H4 (cell line): ENCODE data around the gene SPDYE2. TPM values are rescaled to one million over a fixed set of nuclear protein-coding genes. Genes with fewer than 3 reads are reported as not detected.
"Not testable (repeated sequence)": the region's sequence is repeated elsewhere in the genome, so short reads cannot be mapped to it uniquely, and the experiment has no call there.

Experiments used
- DNase-seq: peaks from one replicate; pipeline ENCODE4 v3.0.0-alpha.2; 2015; ENCODE audit warnings: low spot score
- total RNA-seq: library from RNA; depleted of rRNA; stranded (reverse); fragments of >200 nt; shearing (Covaris generic); gene quantifications from 2 replicates; pipeline ENCODE4 v1.2.3, GENCODE V29; 2014

The SPDYE2 gene
- total RNA-seq, 1 experiment from 2014 or later: not detected

DNA sequence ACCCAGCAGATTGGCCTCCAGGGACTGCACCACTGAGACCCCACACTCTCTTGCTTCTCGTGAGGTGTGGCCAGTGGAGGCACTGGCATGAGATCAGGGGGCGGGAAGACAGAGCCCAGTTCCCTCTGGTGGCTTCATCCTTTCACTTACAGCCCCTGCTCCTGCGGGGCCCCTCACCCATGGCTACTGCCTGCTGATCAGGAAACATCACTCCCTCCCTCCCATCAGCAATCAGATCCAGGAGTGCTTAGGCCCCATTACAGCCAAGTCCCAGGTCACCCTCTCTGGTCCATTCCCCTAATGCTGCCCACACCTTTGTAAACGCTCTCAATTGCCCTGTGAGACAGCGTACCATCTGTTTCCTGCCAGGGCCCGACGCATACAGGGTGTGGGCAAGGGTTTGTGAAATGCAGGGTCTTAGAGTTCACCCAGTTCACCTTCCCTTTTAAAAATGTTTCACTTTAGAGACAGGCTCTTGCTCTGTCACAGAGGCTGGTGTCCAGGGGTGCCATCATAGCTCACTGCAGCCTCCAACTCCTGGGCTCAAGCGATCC, 15.9 kb upstream of the SPDYE2 start:
- DNase-seq: not testable (repeated sequence)

DNA sequence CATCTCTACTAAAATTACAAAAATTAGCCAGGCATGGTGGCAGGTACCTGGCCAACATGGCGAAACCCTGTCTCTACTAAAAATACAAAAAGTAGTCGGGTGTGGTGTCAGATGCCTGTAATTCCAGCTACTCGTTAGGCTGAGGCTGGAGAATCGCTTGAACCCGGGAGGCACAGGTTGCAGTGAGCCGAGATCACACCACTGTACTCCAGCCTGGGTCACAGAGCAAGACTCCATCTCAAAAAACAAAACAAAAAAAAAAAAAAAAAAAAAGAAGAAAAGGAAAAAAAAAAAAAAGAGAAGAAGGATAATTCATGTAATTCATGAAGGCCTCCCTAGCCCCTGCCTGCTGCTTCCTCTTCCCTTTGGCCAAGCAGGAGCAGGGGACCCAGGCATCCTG, 10.4 kb upstream of the SPDYE2 start:
- not testable (repeated sequence) for DNase-seq

DNA sequence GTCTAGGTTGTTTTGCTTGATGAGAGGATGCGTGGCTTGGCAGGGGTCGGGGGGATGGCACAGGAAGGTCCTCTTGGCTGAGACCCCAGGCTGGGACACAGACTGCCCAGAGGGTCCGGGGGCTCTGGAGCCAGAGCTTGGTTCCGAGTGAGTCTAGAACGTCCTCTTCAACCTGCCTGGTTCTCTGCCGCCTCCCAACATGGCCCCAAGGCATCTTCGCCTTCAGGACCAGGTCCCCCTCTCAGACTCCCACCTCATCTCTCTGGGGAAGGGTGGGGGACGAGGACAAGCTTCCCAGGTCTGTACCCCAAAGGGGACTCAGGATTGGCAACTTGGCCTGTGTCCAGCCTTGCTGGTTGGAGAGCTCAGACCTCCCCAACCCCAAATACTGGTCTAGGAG, 8.9 kb upstream of the SPDYE2 start:
- not testable (repeated sequence) for DNase-seq

DNA sequence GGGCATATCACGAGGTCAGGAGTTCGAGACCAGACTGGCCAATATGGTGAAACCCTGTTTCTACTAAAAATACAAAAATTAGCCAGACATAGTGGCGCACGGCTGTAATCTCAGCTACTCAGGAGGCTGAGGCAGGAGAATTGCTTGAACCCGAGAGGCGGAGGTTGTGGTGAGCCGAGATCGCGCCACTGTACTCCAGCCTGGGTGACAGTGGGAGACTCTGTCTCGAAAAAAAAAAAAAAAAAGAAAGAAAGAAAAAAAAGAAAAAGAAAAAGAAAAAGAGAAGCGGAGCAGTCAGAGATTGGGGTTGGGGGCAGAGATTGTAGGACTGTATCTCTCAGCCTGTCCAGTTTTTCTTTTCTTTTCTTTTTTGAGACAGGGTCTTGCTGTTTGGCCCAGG, 8.3 kb upstream of the SPDYE2 start:
- not testable (repeated sequence) for DNase-seq

DNA sequence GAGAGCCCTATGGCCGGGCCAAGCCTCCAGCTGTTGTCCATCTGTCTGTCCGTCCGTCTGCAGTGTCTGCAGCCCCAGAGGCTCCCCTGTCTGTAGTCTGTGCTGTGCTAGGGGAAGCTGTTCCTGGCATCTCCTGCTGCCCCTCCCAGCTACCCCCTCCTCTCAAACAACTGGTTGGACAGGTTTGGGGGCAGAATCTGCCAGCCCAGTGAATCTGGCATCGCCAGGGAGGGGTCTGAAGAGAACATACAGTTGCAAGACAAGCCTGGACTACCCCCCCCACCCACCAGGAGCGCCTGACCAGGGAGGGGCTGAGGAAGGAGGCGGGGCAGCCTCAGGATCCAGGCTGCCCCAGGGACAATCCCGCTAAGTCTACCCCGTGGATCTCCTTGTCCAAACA, 7.4 kb upstream of the SPDYE2 start, which contains the start of gene UPK3BL2:
TSS of gene UPK3BL2 (minus strand) at position 101 of the 400 bp plus-strand sequence. CDS start at position 41, 60 bp downstream.
- DNase-seq: not testable (repeated sequence)

DNA sequence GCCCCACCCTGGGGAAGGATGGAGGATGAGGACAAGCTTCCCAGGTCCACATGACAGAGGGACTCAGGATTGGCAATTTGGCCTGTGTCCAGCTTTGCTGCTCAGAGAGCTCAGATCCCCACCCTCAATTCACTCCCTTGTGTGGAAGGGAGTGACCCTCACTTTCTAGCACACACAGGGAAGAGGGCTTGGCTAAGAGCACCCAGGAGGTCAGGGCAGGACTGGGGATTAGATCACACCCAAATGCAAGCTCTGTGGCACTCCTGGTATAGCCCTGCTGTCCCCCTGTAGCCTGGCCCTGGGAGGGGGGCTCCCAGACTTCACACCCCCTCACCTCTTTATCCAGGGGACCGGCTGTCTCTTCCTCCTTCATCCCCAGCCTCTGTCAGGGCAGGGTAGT, 6.7 kb upstream of the SPDYE2 start:
- DNase-seq: not testable (repeated sequence)

DNA sequence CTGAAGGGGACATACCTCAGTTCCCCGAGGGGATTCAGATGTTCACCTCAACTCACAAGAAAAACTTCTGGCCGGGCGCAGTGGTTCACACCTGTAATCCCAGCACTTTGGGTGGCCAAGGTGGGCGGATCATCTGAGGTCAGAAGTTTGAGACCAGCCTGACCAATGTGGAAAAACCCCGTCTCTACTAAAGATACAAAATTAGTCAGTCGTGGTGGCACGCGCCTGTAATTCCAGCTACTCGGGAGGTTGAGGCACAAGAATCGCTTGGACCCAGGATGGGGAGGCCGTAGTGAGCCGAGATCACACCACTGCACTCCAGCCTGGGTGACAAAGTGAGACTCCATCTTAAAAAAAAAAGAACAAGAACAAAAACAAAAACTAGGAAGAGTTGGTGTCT, 5.7 kb upstream of the SPDYE2 start:
- DNase-seq: not testable (repeated sequence)

DNA sequence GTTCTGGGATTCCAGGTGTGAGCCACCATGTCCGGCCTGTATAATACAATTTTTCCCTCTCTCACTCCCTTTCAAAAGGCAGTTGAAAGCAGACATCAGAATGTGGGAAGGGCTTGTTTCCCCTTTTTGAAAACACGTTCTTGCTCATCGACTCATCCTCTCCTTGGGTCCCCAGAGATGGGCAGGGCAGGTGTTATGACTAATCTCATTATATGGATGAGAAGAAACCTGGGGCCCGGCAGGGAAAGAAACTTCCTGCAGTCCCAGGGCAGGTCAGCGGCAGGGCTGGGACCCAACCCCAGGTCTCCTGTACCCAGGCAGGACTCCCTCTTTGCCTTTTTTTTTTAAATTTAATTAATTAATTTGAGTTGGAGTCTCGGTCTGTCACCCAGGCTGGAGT, 4.7 kb upstream of the SPDYE2 start:
- DNase-seq: not testable (repeated sequence)

DNA sequence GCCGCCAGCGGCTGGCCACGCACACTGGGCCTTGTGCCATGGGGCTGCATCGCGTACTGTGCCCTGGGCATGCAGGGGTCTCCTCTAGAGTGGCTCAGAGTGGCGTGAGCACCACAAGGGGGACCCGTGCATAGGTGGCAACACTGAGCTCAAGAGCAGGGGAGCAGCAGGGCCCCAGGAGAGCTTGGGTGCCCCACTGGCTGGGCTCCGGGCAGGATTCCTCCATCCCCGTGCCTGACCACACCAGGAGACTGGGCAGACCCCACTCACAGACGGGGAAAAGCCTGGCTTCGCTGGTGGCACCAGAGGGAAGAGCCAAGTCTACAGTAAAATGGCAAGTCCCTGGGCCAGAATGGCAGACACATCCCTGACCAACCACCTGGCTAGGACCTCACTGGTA, 17.6 kb downstream of the SPDYE2 start:
- DNase-seq: not testable (repeated sequence)

DNA sequence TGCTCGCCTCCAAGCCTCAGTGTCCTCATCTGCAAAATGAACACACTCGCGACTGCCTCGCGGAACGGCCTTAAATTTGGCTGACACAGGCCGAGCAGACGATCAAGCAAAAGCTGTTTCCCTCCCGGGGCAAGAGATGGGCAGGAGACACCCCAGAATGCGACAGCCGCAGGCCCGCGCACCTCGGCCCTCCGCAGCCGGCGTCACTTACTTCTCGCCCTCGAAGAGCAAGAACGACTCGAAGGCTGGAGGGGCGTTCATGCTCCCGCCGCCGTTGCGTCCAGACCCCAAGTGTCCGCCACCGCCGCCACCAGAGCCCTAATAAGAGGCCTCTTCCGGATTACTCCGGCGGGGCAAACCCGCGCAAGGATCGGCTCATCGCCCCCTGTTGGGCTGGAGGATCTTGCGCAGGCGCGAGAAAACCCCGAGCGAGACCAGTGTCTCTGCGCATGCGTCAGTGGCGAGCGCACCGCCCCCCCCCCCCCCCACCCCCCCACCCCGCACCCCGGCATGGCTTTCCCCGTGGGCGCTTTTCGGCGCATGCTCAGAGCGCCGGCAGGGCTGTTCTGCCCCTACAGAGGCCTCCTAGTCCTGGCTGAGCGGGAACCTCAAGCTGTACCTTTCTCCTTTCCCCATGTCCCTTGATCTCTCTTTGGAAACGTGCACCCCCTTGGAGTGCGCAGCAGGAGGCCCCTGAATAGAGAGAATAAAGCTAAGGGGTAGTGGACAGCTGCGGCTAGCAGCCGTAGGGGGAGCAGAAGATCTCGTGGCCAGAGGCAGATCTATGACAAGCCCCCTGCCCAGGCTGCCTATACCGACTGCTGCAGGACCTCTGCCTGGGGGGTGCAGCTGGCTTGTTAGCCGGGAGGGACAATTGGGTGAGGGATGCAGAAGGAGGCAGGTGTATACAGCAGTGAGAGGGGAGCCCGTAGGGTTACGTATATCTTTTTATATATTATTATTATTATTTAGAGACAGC, 21.5 kb downstream of the SPDYE2 start, which contains the start of gene POLR2J3:
TSS of gene POLR2J3 (minus strand) at position 323 of the 979 bp plus-strand sequence. CDS start at position 261, 62 bp downstream.
- peak; percentile 77 for DNase-seq

DNA sequence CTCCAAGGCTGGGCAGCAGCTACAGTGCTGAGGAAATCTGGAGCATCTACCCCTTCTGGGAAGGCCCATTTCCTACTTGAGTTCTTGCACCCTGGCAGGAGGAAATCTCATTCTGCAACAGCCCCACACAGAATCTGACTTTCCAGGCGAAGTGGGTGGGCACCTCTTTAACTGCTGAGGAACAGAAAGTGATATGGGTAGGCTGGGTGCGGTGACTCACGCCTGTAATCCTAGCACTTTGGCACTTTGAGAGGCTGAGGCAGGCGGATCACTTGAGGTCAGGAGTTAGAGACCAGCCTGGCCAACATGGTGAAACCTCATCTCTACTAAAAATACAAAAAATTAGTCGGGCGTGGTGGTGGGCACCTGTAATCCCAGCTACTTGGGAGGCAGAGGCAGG, 23.6 kb downstream of the SPDYE2 start:
- not testable (repeated sequence) for DNase-seq

DNA sequence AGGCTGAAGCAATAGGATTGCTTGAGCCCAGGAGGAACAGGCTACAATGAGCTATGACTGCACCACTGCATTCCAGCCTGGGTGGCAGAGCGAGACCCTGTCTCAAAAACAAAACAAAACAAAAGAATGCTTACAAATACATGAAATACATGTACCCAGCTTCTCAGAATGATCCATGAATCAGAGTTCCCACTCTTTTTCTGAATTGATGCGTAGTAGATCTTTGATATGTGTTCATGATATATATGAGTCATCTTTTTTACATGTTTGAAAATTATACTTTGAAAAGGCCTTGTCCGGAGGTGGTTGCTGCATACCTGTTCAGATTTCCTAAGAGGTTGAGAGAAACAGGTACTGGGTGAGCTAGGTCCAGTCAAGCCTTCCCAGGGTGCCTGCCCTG, 25.3 kb downstream of the SPDYE2 start:
- not testable (repeated sequence) for DNase-seq

DNA sequence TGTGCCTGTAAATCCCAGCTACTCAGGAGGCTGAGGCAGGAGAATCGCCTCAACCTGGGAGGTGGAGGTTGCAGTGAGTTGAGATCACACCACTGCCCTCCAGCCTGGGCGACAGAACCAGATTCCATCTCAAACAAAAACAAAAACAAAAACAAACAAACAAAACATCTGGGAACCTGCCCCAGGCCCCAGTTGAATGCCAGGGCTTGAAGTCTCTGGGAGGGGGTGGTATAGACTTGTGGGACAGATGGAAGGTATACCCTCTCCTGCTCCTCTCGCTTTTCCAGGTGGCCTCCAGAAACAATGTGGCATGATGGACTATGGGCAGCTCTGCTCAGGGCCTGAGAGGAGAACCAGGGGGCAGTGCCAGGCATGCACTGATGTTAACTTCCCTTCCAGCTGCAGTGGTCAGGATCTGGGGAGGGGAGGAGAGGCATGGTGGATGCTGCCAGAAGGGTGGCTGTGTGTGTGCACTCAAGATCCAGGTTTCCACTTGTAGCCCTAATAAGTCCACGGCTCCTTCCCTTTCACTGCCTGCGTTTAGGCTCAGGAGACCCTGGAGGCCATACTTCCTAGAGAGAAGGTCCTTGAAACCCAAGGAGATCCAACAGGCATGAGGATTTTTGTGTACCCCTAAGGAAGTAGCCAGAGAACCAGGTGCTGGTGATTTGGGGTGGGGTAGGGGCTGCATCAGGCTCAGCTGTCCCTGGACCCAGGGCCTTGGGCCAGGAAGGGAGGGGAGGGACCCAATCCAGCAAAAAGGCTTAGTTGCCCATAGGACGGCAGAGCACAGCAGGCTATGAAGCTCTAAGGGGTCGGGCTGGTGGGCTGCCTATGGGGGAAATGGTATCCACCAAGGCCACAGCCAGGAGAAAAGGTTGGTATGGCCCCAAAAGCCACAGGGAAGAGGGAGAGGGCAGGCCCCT, 26.6 kb downstream of the SPDYE2 start:
- not testable (repeated sequence) for DNase-seq

DNA sequence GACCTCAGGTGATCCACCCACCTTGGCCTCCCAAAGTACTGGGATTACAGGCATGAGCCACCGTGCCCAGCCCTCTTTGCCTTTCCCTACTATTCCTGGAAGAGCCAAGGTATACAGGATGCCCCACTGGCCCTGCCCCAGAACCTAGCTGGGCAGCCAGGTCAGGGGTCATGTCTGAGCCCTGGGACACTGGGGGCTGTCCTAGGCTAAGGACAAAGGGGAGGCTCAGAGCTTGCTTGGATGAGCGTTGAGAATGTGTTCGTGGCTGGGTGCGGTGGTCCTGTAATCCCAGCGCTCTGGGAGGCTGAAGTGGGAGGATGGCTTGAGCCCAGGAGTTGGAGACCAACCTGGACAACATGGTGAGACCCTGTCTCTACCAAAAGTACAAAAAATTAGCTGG, 27.5 kb downstream of the SPDYE2 start:
- not testable (repeated sequence) for DNase-seq

DNA sequence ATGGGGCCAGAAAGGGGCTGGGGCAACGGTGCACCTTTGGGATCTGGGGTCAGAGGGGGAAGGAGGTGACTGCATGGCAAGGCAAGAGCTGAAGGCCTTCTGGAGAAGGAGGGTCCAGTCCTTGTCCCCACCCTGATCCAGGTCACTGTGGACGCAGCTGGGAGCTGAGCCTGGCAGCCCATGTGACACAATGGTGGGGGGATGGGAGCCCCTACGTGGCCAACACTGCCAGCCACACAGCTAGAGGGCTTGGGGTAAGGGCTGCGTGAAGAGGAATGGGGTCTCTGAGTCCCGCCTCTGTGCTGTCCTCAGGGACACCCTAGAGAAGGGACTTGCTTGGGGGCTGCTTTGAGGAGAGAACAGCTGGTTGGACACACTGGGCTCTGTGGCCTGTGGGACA, 30.7 kb downstream of the SPDYE2 start:
- not testable (repeated sequence) for DNase-seq

DNA sequence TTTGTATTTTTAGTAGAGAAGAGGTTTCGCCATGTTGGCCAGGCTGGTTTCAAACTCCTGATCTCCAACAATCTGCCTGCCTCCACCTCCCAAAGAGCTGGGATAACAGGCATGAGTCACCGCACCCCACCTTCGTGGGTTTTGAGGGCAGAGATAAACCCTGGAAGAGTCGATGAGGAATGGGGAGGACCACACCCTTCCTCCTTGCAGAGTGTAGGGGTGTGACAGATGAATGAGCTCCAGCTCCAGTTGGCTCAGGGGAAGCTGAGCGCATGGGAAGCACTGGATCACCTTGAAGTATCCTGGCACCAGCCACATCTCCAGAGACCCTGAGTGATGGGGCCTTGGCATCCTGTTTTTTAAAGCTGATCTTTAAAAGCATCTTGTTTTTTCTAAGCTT, 32.5 kb downstream of the SPDYE2 start:
- DNase-seq: not testable (repeated sequence)

DNA sequence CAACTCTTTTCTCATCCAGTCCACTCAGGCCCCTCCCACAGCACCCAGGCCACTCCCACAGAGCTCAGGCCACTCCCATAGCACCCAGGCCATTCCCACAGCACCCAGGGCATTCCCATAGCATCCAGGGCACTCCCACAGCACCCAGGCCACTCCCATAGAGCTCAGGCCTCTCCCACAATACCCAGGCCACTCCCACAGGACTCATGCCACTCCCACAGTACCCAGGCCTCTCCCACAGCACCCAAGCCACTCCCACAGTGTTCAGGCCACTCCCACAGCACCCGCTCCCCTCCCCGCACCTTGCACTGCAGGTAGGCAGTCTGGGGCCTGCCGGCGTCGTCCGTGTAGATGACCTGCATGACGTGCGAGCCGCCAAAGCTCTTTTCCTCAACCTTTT, 38.8 kb downstream of the SPDYE2 start:
- not testable (repeated sequence) for DNase-seq

DNA sequence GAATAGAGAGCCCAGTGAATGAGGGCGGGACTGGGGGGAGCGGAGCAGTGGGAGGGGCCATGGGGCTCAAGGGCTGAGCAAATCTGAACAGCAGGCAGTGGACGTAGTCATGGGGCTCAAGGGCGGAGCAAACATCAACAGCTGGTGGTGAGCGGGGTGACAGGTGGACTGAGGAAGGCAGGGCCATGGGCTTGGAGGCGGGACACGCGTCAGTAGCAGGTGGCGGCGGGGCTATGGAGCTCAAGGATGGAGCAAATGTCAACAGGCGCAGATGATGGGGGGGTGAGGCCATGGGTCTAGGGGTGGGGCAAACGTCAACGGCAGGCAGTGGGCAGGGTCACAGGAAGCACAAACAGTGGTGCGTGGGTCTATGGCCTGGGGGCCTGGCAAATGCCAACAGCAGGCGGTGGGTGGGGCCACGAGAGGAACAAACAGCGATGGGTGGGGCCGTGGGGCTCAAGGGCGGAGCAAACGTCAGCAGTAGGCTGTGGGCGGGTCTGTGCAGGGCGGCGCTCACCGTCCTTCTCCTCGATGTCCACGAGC, 41.5 kb downstream of the SPDYE2 start:
- DNase-seq: not testable (repeated sequence)

DNA sequence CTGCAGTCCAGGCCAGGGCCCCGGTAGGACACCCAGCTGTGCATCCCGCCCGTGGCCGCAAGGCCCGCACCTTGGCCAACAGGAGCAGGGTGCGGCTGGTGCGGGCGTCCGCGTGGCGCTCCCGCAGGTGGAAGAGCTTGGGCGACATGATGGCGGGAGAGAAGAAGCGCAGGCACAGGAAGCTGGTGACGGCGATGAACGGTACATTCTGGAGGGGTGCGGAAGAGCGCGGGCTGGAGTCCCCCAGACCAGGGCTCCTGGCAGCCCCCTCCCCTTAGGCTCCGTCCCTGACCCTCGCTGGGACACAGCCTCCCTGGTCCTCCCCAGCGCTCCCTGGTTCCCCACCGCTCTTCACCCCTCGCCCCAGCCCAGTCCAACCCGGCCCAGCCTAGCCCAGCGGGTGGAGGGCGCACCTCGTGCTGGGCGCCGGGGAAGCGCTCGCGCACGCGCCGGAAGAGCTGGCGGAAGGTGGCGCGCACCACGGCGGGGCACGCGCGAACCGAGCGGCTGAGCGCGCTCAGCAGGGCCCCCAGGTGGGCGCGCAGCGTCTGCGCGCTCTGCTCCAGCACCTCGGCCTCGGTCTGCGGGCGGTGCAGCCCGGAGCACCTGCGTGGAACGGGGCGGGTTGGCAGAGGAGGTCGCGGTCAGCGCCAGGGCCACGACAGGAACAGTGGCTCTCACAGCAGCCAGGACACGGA, 42.8 kb downstream of the SPDYE2 start:
- not testable (repeated sequence) for DNase-seq

DNA sequence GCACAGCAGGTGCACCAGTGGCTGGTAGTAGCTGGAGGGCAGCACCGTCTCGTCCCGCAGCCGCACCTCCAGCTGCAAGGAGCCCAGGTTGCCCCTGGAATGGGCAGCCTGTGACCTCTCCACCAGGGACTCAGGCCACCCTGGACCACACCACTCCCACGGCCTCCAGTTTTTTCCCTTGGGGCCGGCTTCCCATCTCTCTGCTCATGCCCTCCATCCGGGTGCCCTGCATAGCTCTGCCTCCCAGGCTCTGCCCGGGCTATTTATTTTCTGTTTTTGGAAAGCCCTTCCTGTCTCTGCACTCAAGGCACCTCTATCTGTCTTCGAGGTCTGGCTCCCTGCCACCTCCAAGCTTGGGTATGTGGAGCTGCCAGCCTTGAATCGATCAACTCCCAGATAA, 45.0 kb downstream of the SPDYE2 start:
- not testable (repeated sequence) for DNase-seq

DNA sequence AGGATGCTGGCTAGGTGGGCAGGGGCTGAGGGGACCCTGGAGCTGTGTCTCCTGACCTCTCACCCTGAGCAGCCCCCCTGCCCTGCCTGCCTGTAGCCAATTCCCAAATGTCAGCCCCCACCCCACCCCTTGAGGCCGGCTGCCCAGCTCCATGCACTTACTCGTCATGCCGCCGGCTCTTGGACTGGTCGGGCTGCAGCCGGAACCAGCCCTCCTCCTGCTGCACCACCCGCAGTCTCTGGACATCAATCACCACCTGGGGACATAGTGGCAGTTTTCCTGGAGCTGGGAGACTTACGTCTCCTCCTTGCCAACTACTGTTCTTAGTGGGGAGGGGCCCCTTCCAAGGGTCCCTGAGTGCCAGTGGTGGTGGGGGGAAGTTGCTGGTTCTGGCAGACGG, 48.7 kb downstream of the SPDYE2 start:
- not testable (repeated sequence) for DNase-seq
